Neural cell (in vitro differentiated cells): ENCODE results near the gene TUB.

ENCODE experiments used
- EZH2 ChIP-seq: fragments of 200-600, 300-800 bp; shearing (Covaris generic), sonication (generic); IDR thresholded peaks from 2 replicates; pipeline ENCODE4 v1.6.1; 2014; ENCODE audit warnings: antibody characterized with exemption, low read length, borderline replicate concordance, mild to moderate bottlenecking; ENCODE audit not compliant: insufficient read depth, poor library complexity, severe bottlenecking
- MXI1 ChIP-seq: fragments of 450-650 bp; conservative IDR thresholded peaks from 2 replicates; pipeline ENCODE4 v1.6.1; 2014; ENCODE audit warnings: antibody characterized with exemption, mild to moderate bottlenecking; ENCODE audit not compliant: poor library complexity, severe bottlenecking
- POLR2AphosphoS5 ChIP-seq: IDR thresholded peaks from 2 replicates; pipeline ENCODE4 v1.6.1; 2012
- RAD21 ChIP-seq: fragments of 450-650 bp; conservative IDR thresholded peaks from 2 replicates; pipeline ENCODE4 v1.6.1; 2014; ENCODE audit warnings: antibody characterized with exemption, mild to moderate bottlenecking, moderate library complexity
- SMC3 ChIP-seq: fragments of 450-650 bp; conservative IDR thresholded peaks from 2 replicates; pipeline ENCODE4 v1.6.1; 2014; ENCODE audit warnings: antibody characterized with exemption, mild to moderate bottlenecking, moderate library complexity; ENCODE audit not compliant: poor library complexity
- TF ChIP-seq, protein P1 (sequence below): fragments of 450-650 bp; IDR thresholded peaks from 2 replicates; pipeline ENCODE4 v1.5.1; 2014; ENCODE audit warnings: antibody characterized with exemption, mild to moderate bottlenecking, moderate library complexity; ENCODE audit not compliant: poor library complexity, severe bottlenecking

- TF ChIP-seq EZH2 (no peak), SMC3 (no peak), RAD21 (no peak), POLR2AphosphoS5 (no peak), MXI1 (no peak)
- TF ChIP-seq, protein P1, sequence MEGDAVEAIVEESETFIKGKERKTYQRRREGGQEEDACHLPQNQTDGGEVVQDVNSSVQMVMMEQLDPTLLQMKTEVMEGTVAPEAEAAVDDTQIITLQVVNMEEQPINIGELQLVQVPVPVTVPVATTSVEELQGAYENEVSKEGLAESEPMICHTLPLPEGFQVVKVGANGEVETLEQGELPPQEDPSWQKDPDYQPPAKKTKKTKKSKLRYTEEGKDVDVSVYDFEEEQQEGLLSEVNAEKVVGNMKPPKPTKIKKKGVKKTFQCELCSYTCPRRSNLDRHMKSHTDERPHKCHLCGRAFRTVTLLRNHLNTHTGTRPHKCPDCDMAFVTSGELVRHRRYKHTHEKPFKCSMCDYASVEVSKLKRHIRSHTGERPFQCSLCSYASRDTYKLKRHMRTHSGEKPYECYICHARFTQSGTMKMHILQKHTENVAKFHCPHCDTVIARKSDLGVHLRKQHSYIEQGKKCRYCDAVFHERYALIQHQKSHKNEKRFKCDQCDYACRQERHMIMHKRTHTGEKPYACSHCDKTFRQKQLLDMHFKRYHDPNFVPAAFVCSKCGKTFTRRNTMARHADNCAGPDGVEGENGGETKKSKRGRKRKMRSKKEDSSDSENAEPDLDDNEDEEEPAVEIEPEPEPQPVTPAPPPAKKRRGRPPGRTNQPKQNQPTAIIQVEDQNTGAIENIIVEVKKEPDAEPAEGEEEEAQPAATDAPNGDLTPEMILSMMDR = no peak
These were observed 19.6 kb downstream of the TUB start for GRCh38 chr11:8100605-8101004.
